Adrenal gland (tissue), 12 donors: ENCODE results near the gene P4HTM. TPM values are rescaled to one million over a fixed set of nuclear protein-coding genes. Genes with fewer than 3 reads are reported as not detected.

Source experiments
- DNase-seq, 7 donors: peaks; one replicate each; pipeline ENCODE4 v3.0.0-alpha.2; 2019 to 2020
- H3K27ac ChIP-seq, 5 donors: fragments of 200-600 bp; sonication (generic) in 4 of 5; 1 replicate in 3 of 5; 2 replicates in 2 of 5; pipeline versions ENCODE4 v1.5.1 to v1.8.0; 2016 to 2020; ENCODE audit warnings: mild to moderate bottlenecking in 1 of 5
- H3K27me3 ChIP-seq: fragments of 200-600 bp; 2 replicates; pipeline ENCODE4 v1.8.0; 2021
- H3K36me3 ChIP-seq, 2 donors: fragments of 200-600 bp; replicated peaks in 1 of 2; 1 replicate in 1 of 2; 2 replicates in 1 of 2; pipeline versions ENCODE4 v1.5.1 to v1.8.0; 2018 to 2022
- H3K4me1 ChIP-seq, 2 donors: fragments of 200-600 bp; replicated peaks in 1 of 2; 1 replicate in 1 of 2; 2 replicates in 1 of 2; pipeline versions ENCODE4 v1.5.1 to v1.8.0; 2018 to 2021
- H3K4me3 ChIP-seq, 4 donors: fragments of 200-600 bp; sonication (generic) in 3 of 4; one replicate each; pipeline ENCODE4 v1.5.1; 2016 to 2018
- H3K9me3 ChIP-seq, 3 donors: fragments of 200-600 bp; sonication (generic) in 1 of 3; replicated peaks in 1 of 3; 1 replicate in 2 of 3; 2 replicates in 1 of 3; pipeline versions ENCODE4 v1.5.1 to v1.8.0; 2016 to 2021
- CTCF ChIP-seq, 6 experiments: fragments of 450-650 bp in 4 of 6; fragments of 200-600 bp in 2 of 6; sonication (generic) in 1 of 6; IDR thresholded peaks; 1 replicate in 5 of 6; 2 replicates in 1 of 6; pipeline versions ENCODE4 v1.5.1 to v1.8.0; 2016 to 2021; ENCODE audit warnings: antibody characterized with exemption in 6 of 6, mild to moderate bottlenecking in 2 of 6, moderate library complexity in 1 of 6
- POLR2A ChIP-seq, 2 donors: fragments of 450-650 bp; IDR thresholded peaks; one replicate each; pipeline ENCODE4 v1.6.1; 2017; ENCODE audit warnings: antibody characterized with exemption in 2 of 2, mild to moderate bottlenecking in 2 of 2, moderate library complexity in 1 of 2
- WGBS, 4 donors: extraction: QIAGEN DNeasy Blood & Tissue Kit in 2 of 4; methylation state at CpG; one replicate each; pipeline versions ENCODE4 v1.1.5 to v1.1.7; 2013 to 2017; 5-methylcytosine and 5-hydroxymethylcytosine counted together
- intact Hi-C, 2 donors: fragments of 100-400 bp; cut with DNase I; formaldehyde crosslinking; loops; one replicate each; pipeline versions ENCODE4 v1.14.1 to v1.15.0; 2022 to 2023
- polyA plus RNA-seq, 3 donors: library from polyadenylated mRNA; stranded (reverse); fragments of 200-250 nt in 2 of 3; fragments of 350-450 nt in 1 of 3; fragmentation: Illumina TruSeq in 1 of 3; extraction: RNeasy Lipid Tissue Mini Kit (QIAGEN cat#74804) in 1 of 3; gene quantifications; one replicate each; pipeline ENCODE4 v1.2.3, GENCODE V29; 2013 to 2014
- total RNA-seq, 9 donors: library from RNA; depleted of rRNA in 4 of 9; stranded (reverse); fragments of >200 nt in 4 of 9; fragments of 120-200 nt in 1 of 9; fragmentation: NEBNext Ultra II Directional in 1 of 9; extraction: Animal tissue kit (Norgen Biotek cat#: 25700) in 1 of 9; gene quantifications; one replicate each; pipeline versions ENCODE4 v1.1.0 to v1.2.4, GENCODE V29; 2013 to 2023
- donor health status: healthy with polysubstance abuse.
- donor health status: Bipolar disorder and iron deficiency.
- donor health status: DM: yes; HTN: yes; CAD: no.
- donor health status: DM: no; HTN: no; CAD: no.
- donor health status: DM: no; HTN: no; CAD: no.
- donor health status: DM: yes; HTN: yes; CAD: no.

The P4HTM gene
- total and polyA plus RNA-seq, 12 donors, result 26.6 to 174 (median 102) TPM

- WGBS, 4 donors, result 84 to 95% (median 89%) methylated on average over 7 to 8 of the region's 8 CpGs
- intact Hi-C loops, result no loop called here
Observed at GRCh38 chr3:48996640-48997039, 6.6 kb downstream of the P4HTM start.

GRCh38 chr3:48997102-48997635 is 7.1 kb downstream of the P4HTM start:
- intact Hi-C loops, result no loop called here
- no peak for DNase-seq
- no peak for TF ChIP-seq POLR2A (IDR thresholded peaks at IDR 0.05)
- no peak for TF ChIP-seq CTCF (IDR thresholded peaks at IDR 0.05)
- Histone ChIP-seq H3K27me3 (no peaks in the 10 kb centered on the region), H3K27ac (peak overlapping the region in 1 of 5 donors; percentile 17), H3K4me1 (no peaks in the 10 kb centered on the region), H3K36me3 (peaks cover 0 to 11% of the 10 kb centered on the region in 2 donors), H3K4me3 (no peak overlapping the region), H3K9me3 (no peaks in the 10 kb centered on the region)
- WGBS, 4 donors, result 66 to 89% (median 88%) methylated on average over 3 to 8 of the region's 8 CpGs

More at GRCh38 chr3:48996640-48997039, 6.6 kb downstream of the P4HTM start:
- TF ChIP-seq POLR2A (IDR thresholded peaks at IDR 0.05) (no peak), CTCF (IDR thresholded peaks at IDR 0.05) (no peak)
- Histone ChIP-seq H3K36me3 (peaks cover 0 to 11% of the 10 kb centered on the region in 2 donors), H3K9me3 (no peaks in the 10 kb centered on the region), H3K27me3 (no peaks in the 10 kb centered on the region), H3K27ac (peak overlapping the region in 1 of 5 donors; percentile 17), H3K4me1 (peaks cover 0 to 5% of the 10 kb centered on the region in 2 donors), H3K4me3 (no peak overlapping the region)
- DNase-seq, result no peak

GRCh38 chr3:48997714-48998637 is 7.9 kb downstream of the P4HTM start:
- Histone ChIP-seq H3K27ac (peak overlapping the region in 1 of 5 donors; percentile 52), H3K4me1 (no peaks in the 10 kb centered on the region), H3K9me3 (no peaks in the 10 kb centered on the region), H3K4me3 (no peak overlapping the region), H3K36me3 (peaks cover 0 to 11% of the 10 kb centered on the region in 2 donors), H3K27me3 (no peaks in the 10 kb centered on the region)
- WGBS, 4 donors, result 79 to 86% (median 84%) methylated on average over 17 to 20 of the region's 20 CpGs
- intact Hi-C loops, result no loop called here
- DNase-seq, result peak in 2 of 7 donors; percentile 38 to 91
- TF ChIP-seq POLR2A (IDR thresholded peaks at IDR 0.05) (no peak), CTCF (IDR thresholded peaks at IDR 0.05) (no peak)

- Histone ChIP-seq H3K4me3 (no peak overlapping the region), H3K36me3 (peaks cover 0 to 11% of the 10 kb centered on the region in 2 donors), H3K9me3 (no peaks in the 10 kb centered on the region), H3K4me1 (no peaks in the 10 kb centered on the region), H3K27ac (peak overlapping the region in 1 of 5 donors; percentile 52), H3K27me3 (no peaks in the 10 kb centered on the region)
- WGBS, 4 donors, result 73 to 90% (median 88%) methylated on average over 4 to 8 of the region's 8 CpGs
- TF ChIP-seq POLR2A (IDR thresholded peaks at IDR 0.05), result no peak
- TF ChIP-seq CTCF (IDR thresholded peaks at IDR 0.05), result no peak
- no peak for DNase-seq
- intact Hi-C loops, result no loop called here
Observed at GRCh38 chr3:48999085-48999858, 9.2 kb downstream of the P4HTM start.
